Astrocyte (in vitro differentiated cells and primary cell): ENCODE results near the gene ATG14.

Experiments
- EZH2 ChIP-seq: IDR thresholded peaks from 2 replicates; pipeline ENCODE4 v1.6.1; 2012; ENCODE audit warnings: mild to moderate bottlenecking, low read length, inconsistent platforms; ENCODE audit not compliant: insufficient read depth
- TF ChIP-seq, protein P1 (sequence below): IDR thresholded peaks from 2 replicates; pipeline ENCODE4 v1.5.1; 2011; ENCODE audit warnings: low read depth, mild to moderate bottlenecking, inconsistent platforms, low read length, moderate library complexity; ENCODE audit not compliant: insufficient read depth

DNA sequence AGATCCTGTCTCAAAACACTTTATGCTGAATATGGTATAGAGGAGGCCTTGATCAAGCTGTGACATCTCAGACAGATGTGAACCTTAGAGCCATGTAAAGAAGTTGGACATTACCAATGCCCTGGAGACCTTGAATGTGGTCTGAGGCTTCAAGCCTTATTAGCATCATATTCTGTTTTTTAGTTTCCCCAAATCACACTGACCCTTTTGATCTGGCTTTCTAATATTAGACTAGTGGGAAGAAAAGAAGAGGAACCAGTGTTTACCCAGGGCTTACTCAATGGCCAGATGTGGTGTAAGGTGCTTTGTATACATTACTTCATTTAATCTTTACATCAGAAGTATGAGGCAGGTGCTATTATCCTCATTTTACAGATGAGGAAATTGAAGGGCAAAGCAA, 39.4 kb upstream of the ATG14 start:
- TF ChIP-seq, protein P1, sequence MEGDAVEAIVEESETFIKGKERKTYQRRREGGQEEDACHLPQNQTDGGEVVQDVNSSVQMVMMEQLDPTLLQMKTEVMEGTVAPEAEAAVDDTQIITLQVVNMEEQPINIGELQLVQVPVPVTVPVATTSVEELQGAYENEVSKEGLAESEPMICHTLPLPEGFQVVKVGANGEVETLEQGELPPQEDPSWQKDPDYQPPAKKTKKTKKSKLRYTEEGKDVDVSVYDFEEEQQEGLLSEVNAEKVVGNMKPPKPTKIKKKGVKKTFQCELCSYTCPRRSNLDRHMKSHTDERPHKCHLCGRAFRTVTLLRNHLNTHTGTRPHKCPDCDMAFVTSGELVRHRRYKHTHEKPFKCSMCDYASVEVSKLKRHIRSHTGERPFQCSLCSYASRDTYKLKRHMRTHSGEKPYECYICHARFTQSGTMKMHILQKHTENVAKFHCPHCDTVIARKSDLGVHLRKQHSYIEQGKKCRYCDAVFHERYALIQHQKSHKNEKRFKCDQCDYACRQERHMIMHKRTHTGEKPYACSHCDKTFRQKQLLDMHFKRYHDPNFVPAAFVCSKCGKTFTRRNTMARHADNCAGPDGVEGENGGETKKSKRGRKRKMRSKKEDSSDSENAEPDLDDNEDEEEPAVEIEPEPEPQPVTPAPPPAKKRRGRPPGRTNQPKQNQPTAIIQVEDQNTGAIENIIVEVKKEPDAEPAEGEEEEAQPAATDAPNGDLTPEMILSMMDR = no peak
- no peak for TF ChIP-seq EZH2
